HEK293T (cell line): ENCODE results near the gene HEXIM1.

ENCODE experiments used
- ARNT ChIP-seq: fragments of 450-650 bp; IDR thresholded peaks from 2 replicates; pipeline ENCODE4 v1.6.1; 2017; ENCODE audit warnings: mild to moderate bottlenecking
- BHLHE40 ChIP-seq: fragments of 450-650 bp; IDR thresholded peaks from 2 replicates; pipeline ENCODE4 v1.6.1; 2016; ENCODE audit warnings: mild to moderate bottlenecking, moderate library complexity, borderline replicate concordance
- ELF4 ChIP-seq: fragments of 450-650 bp; IDR thresholded peaks from 2 replicates; pipeline ENCODE4 v1.6.1; 2017; ENCODE audit warnings: antibody characterized with exemption
- FOXA1 ChIP-seq: fragments of 450-650 bp; IDR thresholded peaks from 2 replicates; pipeline ENCODE4 v1.6.1; 2016; ENCODE audit warnings: mild to moderate bottlenecking
- FOXM1 ChIP-seq: fragments of 450-650 bp; IDR thresholded peaks from 2 replicates; pipeline ENCODE4 v1.6.1; 2017; ENCODE audit warnings: mild to moderate bottlenecking, borderline replicate concordance
- L3MBTL2 ChIP-seq: fragments of 450-650 bp; conservative IDR thresholded peaks from 2 replicates; pipeline ENCODE4 v1.6.1; 2016; ENCODE audit warnings: mild to moderate bottlenecking
- LEF1 ChIP-seq: fragments of 450-650 bp; IDR thresholded peaks from 2 replicates; pipeline ENCODE4 v1.6.1; 2017; ENCODE audit warnings: mild to moderate bottlenecking, borderline replicate concordance
- NFRKB ChIP-seq: fragments of 450-650 bp; IDR thresholded peaks from 2 replicates; pipeline ENCODE4 v1.6.1; 2016; ENCODE audit warnings: mild to moderate bottlenecking, moderate library complexity
- SP1 ChIP-seq: fragments of 450-650 bp; IDR thresholded peaks from 2 replicates; pipeline ENCODE4 v1.6.1; 2017
- SUZ12 ChIP-seq: fragments of 450-650 bp; IDR thresholded peaks from 2 replicates; pipeline ENCODE4 v1.6.1; 2016; ENCODE audit warnings: mild to moderate bottlenecking
- TARDBP ChIP-seq: fragments of 450-650 bp; IDR thresholded peaks from 2 replicates; pipeline ENCODE4 v1.6.1; 2016
- ZNF384 ChIP-seq: fragments of 450-650 bp; IDR thresholded peaks from 2 replicates; pipeline ENCODE4 v1.6.1; 2016
- TF ChIP-seq, protein P1 (sequence below): fragments of 450-650 bp; IDR thresholded peaks from 2 replicates; pipeline ENCODE4 v1.6.1; 2016

DNA sequence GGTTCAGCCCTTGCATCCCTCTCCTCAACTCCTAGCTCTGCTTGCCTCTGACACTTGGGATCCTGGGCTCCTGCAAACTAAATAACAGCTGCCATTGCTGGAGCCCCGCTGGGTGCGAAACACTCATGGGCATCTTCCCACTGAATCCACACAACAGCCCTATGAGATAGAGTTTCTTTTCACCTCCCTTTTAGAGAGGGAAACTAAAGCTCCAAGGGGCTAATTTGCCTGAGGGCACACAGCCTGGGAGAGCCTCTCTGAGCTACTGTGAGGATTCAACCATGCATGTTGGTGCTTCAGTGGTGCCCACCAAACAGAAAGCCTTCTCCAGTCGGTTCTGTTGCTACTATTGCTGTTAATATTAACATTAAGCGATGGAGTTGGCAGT lies 8.7 kb upstream of the HEXIM1 start:
- no peak for TF ChIP-seq NFRKB
- TF ChIP-seq BHLHE40 = no peak
- no peak for TF ChIP-seq ELF4
- TF ChIP-seq ARNT = no peak
- TF ChIP-seq SUZ12 = no peak
- TF ChIP-seq FOXM1 = no peak
- no peak for TF ChIP-seq TARDBP
- TF ChIP-seq SP1 = no peak
- TF ChIP-seq, protein P1, sequence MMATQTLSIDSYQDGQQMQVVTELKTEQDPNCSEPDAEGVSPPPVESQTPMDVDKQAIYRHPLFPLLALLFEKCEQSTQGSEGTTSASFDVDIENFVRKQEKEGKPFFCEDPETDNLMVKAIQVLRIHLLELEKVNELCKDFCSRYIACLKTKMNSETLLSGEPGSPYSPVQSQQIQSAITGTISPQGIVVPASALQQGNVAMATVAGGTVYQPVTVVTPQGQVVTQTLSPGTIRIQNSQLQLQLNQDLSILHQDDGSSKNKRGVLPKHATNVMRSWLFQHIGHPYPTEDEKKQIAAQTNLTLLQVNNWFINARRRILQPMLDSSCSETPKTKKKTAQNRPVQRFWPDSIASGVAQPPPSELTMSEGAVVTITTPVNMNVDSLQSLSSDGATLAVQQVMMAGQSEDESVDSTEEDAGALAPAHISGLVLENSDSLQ = no peak
- TF ChIP-seq L3MBTL2 = no peak
- no peak for TF ChIP-seq FOXA1
- no peak for TF ChIP-seq LEF1
- no peak for TF ChIP-seq ZNF384
